ENCODE results near the gene RTN4.

DNA sequence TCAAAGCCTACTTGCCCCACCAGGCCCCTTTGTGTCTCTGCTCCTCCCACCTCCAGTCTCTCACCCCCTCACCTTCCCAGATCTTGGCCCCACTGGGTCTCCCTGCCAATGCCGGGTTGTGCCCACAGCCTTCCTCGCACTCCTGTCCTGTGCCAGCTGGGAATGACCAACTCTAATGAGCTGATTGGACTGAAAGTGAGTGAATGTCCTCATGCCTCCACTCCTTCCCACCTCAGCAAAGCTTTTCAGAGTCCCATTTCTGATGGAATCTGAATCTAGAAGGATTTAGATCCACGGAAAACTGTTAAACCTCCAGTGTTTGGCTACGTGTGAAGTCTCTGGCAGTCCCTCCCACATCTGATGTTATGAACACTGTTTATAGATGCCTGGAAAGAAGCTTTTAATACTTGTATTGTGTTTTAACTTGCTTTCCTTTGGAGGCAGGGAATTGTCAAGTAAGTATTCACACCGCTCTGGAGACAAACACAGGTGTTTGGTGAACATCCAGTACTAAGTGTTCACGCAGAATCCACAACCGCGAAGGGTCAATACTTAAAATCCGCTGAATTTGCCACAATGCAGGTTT, 103.9 kb downstream of the RTN4 start:
- TF ChIP-seq, protein P1, sequence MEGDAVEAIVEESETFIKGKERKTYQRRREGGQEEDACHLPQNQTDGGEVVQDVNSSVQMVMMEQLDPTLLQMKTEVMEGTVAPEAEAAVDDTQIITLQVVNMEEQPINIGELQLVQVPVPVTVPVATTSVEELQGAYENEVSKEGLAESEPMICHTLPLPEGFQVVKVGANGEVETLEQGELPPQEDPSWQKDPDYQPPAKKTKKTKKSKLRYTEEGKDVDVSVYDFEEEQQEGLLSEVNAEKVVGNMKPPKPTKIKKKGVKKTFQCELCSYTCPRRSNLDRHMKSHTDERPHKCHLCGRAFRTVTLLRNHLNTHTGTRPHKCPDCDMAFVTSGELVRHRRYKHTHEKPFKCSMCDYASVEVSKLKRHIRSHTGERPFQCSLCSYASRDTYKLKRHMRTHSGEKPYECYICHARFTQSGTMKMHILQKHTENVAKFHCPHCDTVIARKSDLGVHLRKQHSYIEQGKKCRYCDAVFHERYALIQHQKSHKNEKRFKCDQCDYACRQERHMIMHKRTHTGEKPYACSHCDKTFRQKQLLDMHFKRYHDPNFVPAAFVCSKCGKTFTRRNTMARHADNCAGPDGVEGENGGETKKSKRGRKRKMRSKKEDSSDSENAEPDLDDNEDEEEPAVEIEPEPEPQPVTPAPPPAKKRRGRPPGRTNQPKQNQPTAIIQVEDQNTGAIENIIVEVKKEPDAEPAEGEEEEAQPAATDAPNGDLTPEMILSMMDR (IDR thresholded peaks at IDR 0.05 in 4 of 5, conservative IDR thresholded peaks at IDR 0.05 in 1 of 5), result no peak
- TF ChIP-seq POLR2A (IDR thresholded peaks at IDR 0.05), result no peak

All from gastrocnemius medialis (tissue), 4 donors.